Stimulated activated CD4-positive, alpha-beta T cell treated with anti-CD3 and anti-CD28 coated beads, Interleukin-2, amount 100 ng/mL, for 48 hours (primary cell): ENCODE data around the gene CERS6.
"Not testable (repeated sequence)": the region's sequence is repeated elsewhere in the genome, so short reads cannot be mapped to it uniquely, and the experiment has no call there.

Experiments used
- DNase-seq, 2 donors: peaks; one replicate each; pipeline ENCODE4 v3.0.0-alpha.2; 2020

The CERS6 gene

GRCh38 chr2:168787098-168787781 is 331.2 kb downstream of the CERS6 start:
- DNase-seq, result no peak

- DNase-seq, result no peak
Observed at GRCh38 chr2:168787782-168788376, 331.8 kb downstream of the CERS6 start.

DNA sequence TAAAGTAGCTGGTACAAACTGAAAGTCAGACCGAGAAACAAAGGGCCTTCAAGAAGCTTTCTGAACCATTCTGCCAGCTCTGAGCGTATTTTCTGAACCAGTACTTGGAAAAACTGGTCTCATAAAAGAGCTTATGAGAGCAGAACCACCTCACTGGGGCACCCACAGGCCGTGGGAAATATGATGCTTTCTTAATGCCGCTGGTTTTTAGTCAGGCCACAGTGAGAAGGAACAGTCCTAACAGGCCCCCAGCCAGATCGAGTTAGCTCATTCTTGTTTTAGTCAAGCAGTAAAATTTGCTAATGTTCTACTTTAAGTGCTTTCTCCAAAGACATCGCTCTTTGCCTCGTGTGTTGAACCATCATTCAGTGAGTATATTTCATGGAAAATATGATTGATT is 333.7 kb downstream of the CERS6 start:
- no peak for DNase-seq

- no peak for DNase-seq
Observed at GRCh38 chr2:168790226-168790902, 334.3 kb downstream of the CERS6 start.

- not testable (repeated sequence) for DNase-seq
Observed at GRCh38 chr2:168791140-168791539, 335.1 kb downstream of the CERS6 start.

GRCh38 chr2:168793596-168793995 is 337.5 kb downstream of the CERS6 start:
- no peak for DNase-seq

GRCh38 chr2:168794968-168795367 is 338.9 kb downstream of the CERS6 start:
- no peak for DNase-seq

- no peak for DNase-seq
Observed at GRCh38 chr2:168796090-168796577, 340.1 kb downstream of the CERS6 start.

- no peak for DNase-seq
Observed at GRCh38 chr2:168796583-168797285, 340.7 kb downstream of the CERS6 start.

DNA sequence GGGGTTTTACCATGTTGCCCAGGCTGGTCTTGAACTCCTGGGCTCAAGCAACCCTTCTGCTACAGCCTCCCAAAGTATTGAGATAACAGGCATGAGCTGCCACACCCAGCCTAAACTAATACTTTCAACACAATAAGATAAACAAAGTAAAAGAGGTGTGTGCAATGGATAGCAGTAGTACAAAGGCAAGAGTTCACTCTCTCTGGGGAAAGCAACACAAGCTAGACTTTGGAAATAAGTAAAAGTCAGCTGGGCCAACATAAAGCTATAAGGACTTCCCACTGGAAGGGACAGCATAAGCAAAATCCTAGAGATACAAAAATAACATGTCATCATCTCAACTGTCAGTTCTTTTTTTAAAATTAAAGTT is 341.2 kb downstream of the CERS6 start:
- DNase-seq, result no peak

- DNase-seq, result no peak
Observed at GRCh38 chr2:168798076-168798887, 342.2 kb downstream of the CERS6 start.

- no peak for DNase-seq
Observed at GRCh38 chr2:168798888-168799410, 342.9 kb downstream of the CERS6 start.

GRCh38 chr2:168801471-168801870 is 345.4 kb downstream of the CERS6 start:
- DNase-seq, result no peak

DNA sequence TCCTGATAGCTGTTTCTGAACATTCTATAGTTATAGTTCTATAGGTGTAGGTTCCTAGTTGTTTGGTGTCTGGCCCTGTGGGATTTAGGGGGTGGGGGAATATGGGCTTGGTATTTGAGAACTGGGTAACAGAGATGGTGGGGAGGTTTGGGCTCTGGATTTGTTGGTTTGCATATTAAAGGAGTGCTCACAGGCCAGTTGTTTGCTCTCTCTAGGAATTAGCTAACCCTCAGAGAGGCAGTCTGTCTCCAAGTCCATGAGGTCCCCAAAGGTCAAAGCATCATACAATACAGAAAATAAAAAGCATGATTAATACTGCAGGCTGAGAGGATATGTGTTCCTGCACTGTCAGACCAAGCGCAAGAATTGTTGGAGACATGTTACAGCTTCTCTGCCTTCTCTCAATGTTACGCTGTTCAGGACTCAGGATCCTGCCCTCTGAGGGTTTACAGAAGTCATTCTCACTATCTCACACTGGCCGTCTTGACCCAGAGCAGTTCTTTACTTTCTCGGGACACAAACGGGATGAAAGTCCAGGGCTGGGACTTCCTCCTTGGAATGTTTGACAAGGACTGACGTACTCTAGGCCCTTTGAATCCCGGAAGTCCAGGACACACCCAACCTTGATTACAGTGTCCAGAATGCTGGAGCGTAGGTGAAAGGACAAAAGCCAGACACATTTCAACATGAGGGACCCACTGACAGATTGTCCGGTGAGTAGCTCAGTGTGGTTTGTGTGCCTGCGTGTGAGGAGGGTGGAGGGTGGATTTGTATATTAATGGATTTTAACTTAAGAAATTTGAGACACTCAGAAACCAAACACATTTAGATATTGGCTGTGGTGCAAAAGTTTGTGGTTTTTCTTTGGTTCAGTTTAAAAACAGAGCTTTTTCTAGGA is 346.1 kb downstream of the CERS6 start, which contains the start of gene NOSTRIN:
TSS of gene NOSTRIN (plus strand) at position 677 of the 898 bp plus-strand sequence. CDS start at position 687, 10 bp downstream.
- DNase-seq, result no peak

DNA sequence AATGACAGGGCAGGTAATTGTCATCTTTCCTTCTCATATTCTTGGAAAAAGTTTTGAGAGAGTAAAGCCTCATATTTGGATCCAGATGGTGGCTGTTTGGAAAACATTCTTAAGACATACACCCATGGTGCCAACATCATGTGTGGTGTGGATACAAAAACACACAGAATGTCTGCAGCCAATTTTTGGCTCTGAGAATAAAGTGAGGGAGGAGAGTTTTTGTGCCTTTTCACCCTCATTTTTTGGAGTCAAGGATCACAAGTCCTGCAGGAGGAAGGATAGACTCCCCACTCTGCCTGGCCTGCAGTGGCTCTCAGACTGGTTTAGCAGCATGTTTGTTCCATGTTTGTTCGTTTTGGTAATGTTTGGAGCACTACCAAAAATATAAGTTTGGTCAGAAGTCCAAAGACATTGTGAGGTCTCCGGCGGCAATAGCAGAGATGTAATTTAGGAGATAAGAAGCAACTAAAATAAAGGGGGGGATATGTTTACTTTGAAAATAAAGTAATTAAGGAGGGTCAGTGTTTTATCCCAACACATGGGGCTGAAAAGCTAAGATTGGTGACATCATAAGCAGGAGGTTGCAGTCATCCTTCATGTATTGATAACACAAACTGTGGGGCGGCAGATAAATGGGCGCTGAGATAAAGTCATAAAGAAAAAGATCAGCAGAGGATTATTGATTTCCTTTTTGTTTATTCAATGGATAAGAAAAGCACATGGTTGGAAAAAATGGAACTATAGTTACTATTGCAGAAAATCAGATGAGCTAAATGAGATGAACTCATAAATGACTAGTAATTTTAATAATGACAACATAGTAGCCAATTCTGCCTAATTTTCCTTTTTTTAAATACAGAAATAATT is 347.0 kb downstream of the CERS6 start:
- DNase-seq, result no peak

- no peak for DNase-seq
Observed at GRCh38 chr2:168804214-168804613, 348.1 kb downstream of the CERS6 start.

DNA sequence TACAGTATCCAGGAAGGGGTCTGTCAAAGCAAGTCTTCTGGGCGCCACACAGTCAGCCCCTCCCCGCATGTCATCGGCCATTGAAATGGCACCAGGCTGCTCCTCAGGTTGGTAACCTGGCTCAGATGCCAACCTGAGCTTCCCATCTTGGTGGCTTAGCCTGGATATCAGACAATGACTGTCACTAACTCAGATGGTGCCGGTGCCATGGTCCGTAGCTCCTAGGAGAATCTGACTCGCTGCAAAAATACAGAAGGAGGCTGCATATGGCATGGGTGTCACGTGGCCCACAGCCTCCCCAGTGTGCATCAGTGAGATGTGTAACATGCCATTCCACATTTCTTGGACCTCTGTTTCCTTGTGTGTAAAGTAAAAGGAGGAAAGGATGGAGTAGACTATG is 349.5 kb downstream of the CERS6 start:
- DNase-seq, result no peak

DNA sequence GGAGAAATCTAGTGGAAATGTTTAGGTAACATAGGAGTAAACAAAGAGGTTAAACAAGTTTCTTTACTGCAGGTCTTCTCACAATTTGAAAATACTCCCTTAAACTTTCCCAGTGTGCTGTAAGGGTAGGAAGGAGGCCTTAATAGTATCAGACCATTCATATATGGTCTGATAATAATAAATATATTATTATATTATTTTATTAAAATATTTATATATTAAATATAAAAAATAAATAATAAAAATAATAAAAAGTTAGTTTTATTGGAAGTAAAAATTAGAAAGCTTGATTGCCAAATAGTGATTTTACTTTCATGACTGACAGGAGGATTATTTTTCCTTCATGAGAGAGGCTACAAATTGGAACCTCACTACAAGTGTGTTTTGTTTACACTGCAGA is 353.5 kb downstream of the CERS6 start:
- DNase-seq, result no peak

- DNase-seq, result no peak
Observed at GRCh38 chr2:168810235-168810634, 354.2 kb downstream of the CERS6 start.

DNA sequence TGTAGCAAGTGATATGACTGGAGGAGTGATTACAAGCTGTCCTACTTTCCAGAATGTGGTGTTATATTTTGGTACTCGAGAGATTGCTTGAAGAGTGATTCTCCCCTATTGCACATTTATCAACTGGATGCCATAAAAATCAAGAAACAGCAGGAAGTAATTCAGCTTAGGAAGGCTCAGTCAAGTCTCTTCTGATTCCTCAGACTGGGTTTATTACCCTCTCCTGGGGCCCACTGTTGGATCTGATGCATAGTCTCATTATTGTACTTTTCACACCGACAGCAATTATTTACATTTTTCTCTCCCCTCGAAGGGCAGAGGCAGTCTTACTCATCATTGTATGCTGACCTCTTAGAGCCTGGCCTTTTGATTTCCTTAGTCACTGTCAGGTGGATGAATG is 355.6 kb downstream of the CERS6 start:
- DNase-seq, result no peak
